Gastroesophageal sphincter (tissue), 4 donors: ENCODE data around the gene PRKCQ. TPM values are rescaled to one million over a fixed set of nuclear protein-coding genes. Genes with fewer than 3 reads are reported as not detected.

Source experiments
- ATAC-seq: fragments of 150-250 bp; one replicate; pipeline ENCODE4 v1.9.1; 2016; ENCODE audit warnings: mild to moderate bottlenecking, moderate library complexity
- H3K27ac ChIP-seq, 4 donors: fragments of 200-600 bp; sonication (generic) in 3 of 4; 1 replicate in 3 of 4; 2 replicates in 1 of 4; pipeline ENCODE4 v1.5.1; 2016 to 2019
- H3K27me3 ChIP-seq: fragments of 200-600 bp; sonication (generic); one replicate; pipeline ENCODE4 v1.5.1; 2019
- H3K36me3 ChIP-seq, 2 donors: fragments of 200-600 bp; sonication (generic); one replicate each; pipeline ENCODE4 v1.5.1; 2019; ENCODE audit warnings: control low read depth in 1 of 2
- H3K4me1 ChIP-seq, 3 donors: fragments of 200-600 bp; sonication (generic); 1 replicate in 2 of 3; 2 replicates in 1 of 3; pipeline ENCODE4 v1.5.1; 2016 to 2019; ENCODE audit warnings: control low read depth in 2 of 3
- H3K4me3 ChIP-seq, 2 donors: fragments of 200-600 bp; sonication (generic); one replicate each; pipeline ENCODE4 v1.5.1; 2019; ENCODE audit warnings: mild to moderate bottlenecking in 1 of 2, moderate library complexity in 1 of 2
- H3K9me3 ChIP-seq, 3 donors: fragments of 200-600 bp; sonication (generic); one replicate each; pipeline ENCODE4 v1.5.1; 2017 to 2019; ENCODE audit warnings: control low read depth in 2 of 3
- EP300 ChIP-seq: sonication (generic); formaldehyde crosslinking; IDR thresholded peaks from one replicate; pipeline ENCODE4 v1.6.1; 2017; ENCODE audit warnings: antibody characterized with exemption, mild to moderate bottlenecking
- POLR2A ChIP-seq, 2 donors: fragments of 450-650 bp; IDR thresholded peaks; one replicate each; pipeline ENCODE4 v1.6.1; 2017; ENCODE audit warnings: antibody characterized with exemption in 2 of 2, mild to moderate bottlenecking in 2 of 2, moderate library complexity in 1 of 2
- POLR2AphosphoS5 ChIP-seq: sonication (generic); formaldehyde crosslinking; IDR thresholded peaks from one replicate; pipeline ENCODE4 v1.6.1; 2017; ENCODE audit warnings: antibody characterized with exemption
- WGBS, 2 donors: methylation state at CpG; one replicate each; pipeline ENCODE4 v1.1.5; 2018; ENCODE audit warnings: low coverage in 1 of 2; 5-methylcytosine and 5-hydroxymethylcytosine counted together
- total RNA-seq, 4 donors: library from RNA; depleted of rRNA; stranded (reverse); fragments of >200 nt; gene quantifications; one replicate each; pipeline ENCODE4 v1.1.0, GENCODE V29; 2016
- TF ChIP-seq, protein P1 (sequence below), 4 experiments: fragments of 200-600 bp in 2 of 4; fragments of 450-650 bp in 2 of 4; sonication (generic) in 1 of 4; IDR thresholded peaks; one replicate each; pipeline ENCODE4 v1.5.1; 2017 to 2019; ENCODE audit warnings: antibody characterized with exemption in 4 of 4, mild to moderate bottlenecking in 2 of 4, moderate library complexity in 2 of 4

Gene PRKCQ
- total RNA-seq, 4 donors from 2014 or later, result 2.0 to 7.6 (median 4.3) TPM

DNA sequence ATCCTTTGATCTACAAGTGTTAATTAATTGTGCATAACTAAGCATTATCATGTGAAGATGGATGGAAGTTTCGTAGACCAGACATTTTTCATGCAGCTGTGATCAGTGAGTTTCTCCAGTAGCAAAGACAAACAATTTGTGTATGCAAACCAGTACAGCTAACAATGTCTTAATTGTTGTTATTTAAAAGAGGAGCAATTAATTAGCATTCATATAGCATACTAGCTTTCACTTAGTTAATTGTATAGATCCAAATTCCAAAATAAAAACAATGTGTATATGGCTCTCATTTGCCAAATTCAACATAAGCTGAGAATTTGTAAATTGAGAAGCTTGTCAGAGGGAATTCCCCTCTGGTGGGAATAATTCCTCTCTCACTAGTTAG, 22.6 kb upstream of the PRKCQ start:
- H3K9me3 ChIP-seq, result no peaks in the 10 kb centered on the region
- no peak overlapping the region for H3K4me3 ChIP-seq
- H3K27ac ChIP-seq, result no peak overlapping the region
- H3K4me1 ChIP-seq, result no peaks in the 10 kb centered on the region
- peaks cover 11% of the 10 kb centered on the region for H3K27me3 ChIP-seq
- TF ChIP-seq POLR2A (IDR thresholded peaks at IDR 0.05), result no peak
- TF ChIP-seq EP300, result no peak
- TF ChIP-seq, protein P1, sequence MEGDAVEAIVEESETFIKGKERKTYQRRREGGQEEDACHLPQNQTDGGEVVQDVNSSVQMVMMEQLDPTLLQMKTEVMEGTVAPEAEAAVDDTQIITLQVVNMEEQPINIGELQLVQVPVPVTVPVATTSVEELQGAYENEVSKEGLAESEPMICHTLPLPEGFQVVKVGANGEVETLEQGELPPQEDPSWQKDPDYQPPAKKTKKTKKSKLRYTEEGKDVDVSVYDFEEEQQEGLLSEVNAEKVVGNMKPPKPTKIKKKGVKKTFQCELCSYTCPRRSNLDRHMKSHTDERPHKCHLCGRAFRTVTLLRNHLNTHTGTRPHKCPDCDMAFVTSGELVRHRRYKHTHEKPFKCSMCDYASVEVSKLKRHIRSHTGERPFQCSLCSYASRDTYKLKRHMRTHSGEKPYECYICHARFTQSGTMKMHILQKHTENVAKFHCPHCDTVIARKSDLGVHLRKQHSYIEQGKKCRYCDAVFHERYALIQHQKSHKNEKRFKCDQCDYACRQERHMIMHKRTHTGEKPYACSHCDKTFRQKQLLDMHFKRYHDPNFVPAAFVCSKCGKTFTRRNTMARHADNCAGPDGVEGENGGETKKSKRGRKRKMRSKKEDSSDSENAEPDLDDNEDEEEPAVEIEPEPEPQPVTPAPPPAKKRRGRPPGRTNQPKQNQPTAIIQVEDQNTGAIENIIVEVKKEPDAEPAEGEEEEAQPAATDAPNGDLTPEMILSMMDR (IDR thresholded peaks at IDR 0.05), result no peak
- 55 to 76% methylated on average over 1 of the region's 1 CpG for WGBS, 2 donors
- no peak for ATAC-seq
- H3K36me3 ChIP-seq, result no peaks in the 10 kb centered on the region

DNA sequence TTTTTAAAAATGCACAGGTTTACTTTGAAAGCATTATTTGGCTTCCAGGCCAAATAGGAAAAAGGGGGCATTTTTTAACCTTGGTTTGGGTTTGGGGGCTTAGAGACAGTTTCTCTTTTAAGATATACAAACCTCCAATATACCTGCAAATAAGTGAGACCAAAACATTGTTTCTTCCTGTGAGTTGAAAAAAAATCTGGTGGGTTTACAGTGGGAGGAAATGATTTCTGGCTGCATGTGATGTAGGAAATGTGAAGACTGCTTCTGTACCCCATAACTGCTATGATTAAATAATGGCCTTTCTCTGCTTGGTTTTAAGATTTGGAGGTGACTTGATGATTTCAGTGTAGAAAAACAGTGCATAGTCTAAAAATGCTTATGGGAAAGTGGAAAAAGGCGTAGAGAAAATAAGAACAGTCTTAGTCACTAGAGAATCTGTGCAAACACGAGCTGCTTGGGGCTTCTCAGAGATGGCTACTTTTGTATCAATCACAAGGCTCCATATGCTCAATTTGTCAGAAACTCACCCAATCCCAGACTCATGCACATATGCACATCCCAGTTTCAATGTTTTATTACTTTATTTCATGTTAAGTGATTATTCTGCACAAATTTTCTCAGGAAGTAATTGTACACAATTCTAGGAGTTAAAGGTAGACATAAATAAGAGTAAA, 22.1 kb upstream of the PRKCQ start:
- no peaks in the 10 kb centered on the region for H3K9me3 ChIP-seq
- ATAC-seq, result no peak
- no peaks in the 10 kb centered on the region for H3K4me1 ChIP-seq
- H3K27me3 ChIP-seq, result peaks cover 11% of the 10 kb centered on the region
- H3K36me3 ChIP-seq, result no peaks in the 10 kb centered on the region
- WGBS, 2 donors, result 71 to 88% methylated on average over 2 of the region's 2 CpGs
- H3K27ac ChIP-seq, result no peak overlapping the region
- TF ChIP-seq, protein P1 (IDR thresholded peaks at IDR 0.05), result no peak
- no peak for TF ChIP-seq POLR2A (IDR thresholded peaks at IDR 0.05)
- no peak for TF ChIP-seq POLR2AphosphoS5
- TF ChIP-seq EP300, result no peak
- no peak overlapping the region for H3K4me3 ChIP-seq

- ATAC-seq, result no peak
- Histone ChIP-seq H3K27me3 (peaks cover 11% of the 10 kb centered on the region), H3K36me3 (no peaks in the 10 kb centered on the region), H3K9me3 (no peaks in the 10 kb centered on the region), H3K4me3 (no peak overlapping the region), H3K27ac (no peak overlapping the region), H3K4me1 (no peaks in the 10 kb centered on the region)
- no peak for TF ChIP-seq POLR2AphosphoS5
- TF ChIP-seq POLR2A (IDR thresholded peaks at IDR 0.05), result no peak
- no peak for TF ChIP-seq EP300
- TF ChIP-seq, protein P1 (IDR thresholded peaks at IDR 0.05), result no peak
- WGBS, 2 donors, result 60 to 84% methylated on average over 3 to 8 of the region's 9 CpGs
Measured at GRCh38 chr10:6601246-6601805, 21.2 kb upstream of the PRKCQ start.

DNA sequence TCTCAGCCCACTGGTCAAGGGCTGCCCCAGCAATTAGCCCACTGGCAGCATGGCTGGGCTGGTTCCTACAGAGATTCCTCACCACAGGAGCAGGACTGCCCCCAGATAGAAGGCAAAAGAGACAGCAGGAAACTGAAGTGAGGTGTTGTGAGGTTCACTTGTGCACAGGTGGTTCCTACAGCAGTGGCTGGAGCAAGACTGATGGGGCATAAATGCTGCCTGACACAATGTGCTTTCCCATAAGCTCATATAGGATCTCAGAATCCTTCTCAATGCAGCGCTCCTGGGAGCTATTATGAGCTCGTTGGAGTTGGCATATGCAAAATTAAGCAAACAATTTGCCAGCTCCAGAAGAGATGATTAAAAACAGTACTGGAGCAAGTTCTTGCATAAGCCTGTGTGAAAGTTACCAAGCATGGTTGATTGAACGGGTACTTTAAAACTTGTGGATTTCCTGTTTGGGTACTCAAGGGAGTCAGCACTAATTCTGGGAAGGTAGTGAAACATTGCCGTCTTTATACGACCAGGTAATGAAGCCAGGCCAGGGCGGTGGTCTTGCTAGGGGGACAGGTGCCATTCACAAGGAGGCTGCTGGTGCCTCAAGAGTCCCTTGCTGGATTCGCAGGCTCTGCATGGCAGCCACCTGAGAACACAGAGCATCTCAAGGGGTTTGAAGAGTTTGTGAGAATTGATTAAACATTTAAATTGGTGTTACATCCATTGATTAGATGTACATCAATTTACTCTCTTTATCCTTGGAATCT, 20.3 kb upstream of the PRKCQ start:
- H3K9me3 ChIP-seq, result no peaks in the 10 kb centered on the region
- no peaks in the 10 kb centered on the region for H3K36me3 ChIP-seq
- H3K4me3 ChIP-seq, result no peak overlapping the region
- WGBS, 2 donors, result 82 to 88% methylated on average over 1 to 5 of the region's 7 CpGs
- H3K4me1 ChIP-seq, result no peaks in the 10 kb centered on the region
- TF ChIP-seq, protein P1 (IDR thresholded peaks at IDR 0.05), result no peak
- TF ChIP-seq POLR2A (IDR thresholded peaks at IDR 0.05) (no peak), EP300 (no peak), POLR2AphosphoS5 (no peak)
- no peak overlapping the region for H3K27ac ChIP-seq
- peaks cover 9% of the 10 kb centered on the region for H3K27me3 ChIP-seq
- no peak for ATAC-seq

DNA sequence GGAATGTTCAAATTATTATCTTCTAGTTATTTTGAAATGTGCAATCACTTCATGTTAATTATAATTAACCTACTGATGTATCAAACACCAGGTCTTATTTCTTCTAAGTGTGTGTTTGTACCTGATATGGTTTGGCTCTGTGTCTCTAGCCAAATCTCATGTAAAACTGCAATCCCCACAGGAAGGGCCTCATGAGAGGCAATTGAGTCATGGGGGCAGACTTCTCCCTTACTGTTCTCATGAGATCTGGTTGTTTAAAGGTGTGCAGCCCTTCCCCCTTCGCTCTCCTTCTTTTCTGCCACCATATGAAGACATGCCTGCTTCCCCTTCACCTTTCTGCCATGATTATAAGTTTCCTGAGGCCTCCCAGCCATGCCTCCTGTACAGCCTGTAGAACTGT, 18.6 kb upstream of the PRKCQ start:
- WGBS, 2 donors, result 89% methylated on average over 1 of the region's 1 CpG; no CpG with 5 or more reads in 1 of the 2 donors
- Histone ChIP-seq H3K4me3 (no peak overlapping the region), H3K27ac (no peak overlapping the region), H3K4me1 (no peaks in the 10 kb centered on the region), H3K36me3 (no peaks in the 10 kb centered on the region), H3K27me3 (no peaks in the 10 kb centered on the region), H3K9me3 (no peaks in the 10 kb centered on the region)
- no peak for ATAC-seq
- TF ChIP-seq, protein P1 (IDR thresholded peaks at IDR 0.05), result no peak
- TF ChIP-seq EP300, result no peak
- no peak for TF ChIP-seq POLR2A (IDR thresholded peaks at IDR 0.05)
- no peak for TF ChIP-seq POLR2AphosphoS5
